Gastrocnemius medialis (tissue), 4 donors: ENCODE data around the gene OR13G1. TPM values are rescaled to one million over a fixed set of nuclear protein-coding genes. Genes with fewer than 3 reads are reported as not detected.

Experiments used
- ATAC-seq, 2 donors: fragments of 150-250 bp; one replicate each; pipeline ENCODE4 v1.9.1; 2016
- DNase-seq, 2 donors: peaks; one replicate each; pipeline ENCODE4 v3.0.0-alpha.2; 2019
- H3K27ac ChIP-seq, 4 donors: fragments of 200-600 bp; sonication (generic); 1 replicate in 1 of 4; 2 replicates in 3 of 4; pipeline ENCODE4 v1.5.1; 2016 to 2018; ENCODE audit warnings: mild to moderate bottlenecking in 2 of 4, moderate library complexity in 1 of 4
- H3K27me3 ChIP-seq, 3 donors: fragments of 200-600 bp; sonication (generic) in 2 of 3; 1 replicate in 1 of 3; 2 replicates in 2 of 3; pipeline versions ENCODE4 v1.5.1 to v1.6.0; 2016 to 2019; ENCODE audit warnings: mild to moderate bottlenecking in 1 of 3, moderate library complexity in 1 of 3
- H3K36me3 ChIP-seq, 2 donors: fragments of 200-600 bp; sonication (generic) in 1 of 2; one replicate each; pipeline ENCODE4 v1.5.1; 2017 to 2018
- H3K4me1 ChIP-seq, 2 donors: fragments of 200-600 bp; sonication (generic) in 1 of 2; one replicate each; pipeline ENCODE4 v1.5.1; 2016 to 2017; ENCODE audit warnings: mild to moderate bottlenecking in 2 of 2
- H3K4me3 ChIP-seq, 4 donors: fragments of 200-600 bp; sonication (generic) in 3 of 4; 1 replicate in 1 of 4; 2 replicates in 3 of 4; pipeline ENCODE4 v1.5.1; 2016 to 2019; ENCODE audit warnings: mild to moderate bottlenecking in 2 of 4
- H3K9me3 ChIP-seq, 3 donors: fragments of 200-600 bp; sonication (generic) in 2 of 3; 1 replicate in 1 of 3; 2 replicates in 2 of 3; pipeline ENCODE4 v1.5.1; 2016 to 2019
- POLR2A ChIP-seq, 2 donors: fragments of 450-650 bp; IDR thresholded peaks; one replicate each; pipeline ENCODE4 v1.6.1; 2017; ENCODE audit warnings: antibody characterized with exemption in 2 of 2, mild to moderate bottlenecking in 2 of 2, moderate library complexity in 2 of 2
- in situ Hi-C, 4 donors: fragments of 200-750 bp; cut with MboI; loops; one replicate each; pipeline versions ENCODE4 v1.15.0 to v1.8.0; 2017; ENCODE audit warnings: low sequenced_read_pairs in 4 of 4
- intact Hi-C: fragments of 100-400 bp; cut with DNase I; formaldehyde crosslinking; loops from one replicate; pipeline ENCODE4 v1.15.1; 2023; ENCODE audit warnings: low total_unique reads
- total RNA-seq, 4 donors: library from RNA; depleted of rRNA; stranded (reverse); fragments of >200 nt; gene quantifications; one replicate each; pipeline versions ENCODE4 v1.1.0 to v1.2.3, GENCODE V29; 2016
- TF ChIP-seq, protein P1 (sequence below), 5 experiments: fragments of 450-650 bp in 3 of 5; fragments of 200-600 bp in 2 of 5; sonication (generic) in 2 of 5; IDR thresholded peaks in 4 of 5; conservative IDR thresholded peaks in 1 of 5; 1 replicate in 4 of 5; 2 replicates in 1 of 5; pipeline ENCODE4 v1.5.1; 2016 to 2019; ENCODE audit warnings: antibody characterized with exemption in 5 of 5, mild to moderate bottlenecking in 3 of 5, moderate library complexity in 3 of 5

The OR13G1 gene
- total RNA-seq, 4 donors from 2014 or later, result not detected

DNA sequence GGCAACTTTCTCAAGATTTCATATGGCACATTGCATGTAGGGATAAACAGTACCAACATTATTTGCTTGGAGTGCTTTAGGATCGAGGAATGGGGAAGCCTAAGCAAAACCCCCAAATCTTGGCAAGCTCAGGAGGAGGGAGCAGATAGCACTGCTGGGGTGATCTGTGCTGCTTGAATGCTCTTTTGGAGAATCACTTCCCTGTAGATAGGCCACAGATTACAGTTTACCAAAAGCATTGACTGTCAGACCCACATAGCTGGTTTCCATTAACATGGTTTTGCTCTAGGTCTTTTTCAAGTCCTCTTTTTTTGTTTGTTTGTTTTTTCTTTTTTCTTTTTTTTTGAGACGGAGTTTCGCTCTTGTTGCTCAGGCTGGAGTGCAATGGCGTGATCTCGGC lies 36.8 kb downstream of the OR13G1 start:
- TF ChIP-seq, protein P1, sequence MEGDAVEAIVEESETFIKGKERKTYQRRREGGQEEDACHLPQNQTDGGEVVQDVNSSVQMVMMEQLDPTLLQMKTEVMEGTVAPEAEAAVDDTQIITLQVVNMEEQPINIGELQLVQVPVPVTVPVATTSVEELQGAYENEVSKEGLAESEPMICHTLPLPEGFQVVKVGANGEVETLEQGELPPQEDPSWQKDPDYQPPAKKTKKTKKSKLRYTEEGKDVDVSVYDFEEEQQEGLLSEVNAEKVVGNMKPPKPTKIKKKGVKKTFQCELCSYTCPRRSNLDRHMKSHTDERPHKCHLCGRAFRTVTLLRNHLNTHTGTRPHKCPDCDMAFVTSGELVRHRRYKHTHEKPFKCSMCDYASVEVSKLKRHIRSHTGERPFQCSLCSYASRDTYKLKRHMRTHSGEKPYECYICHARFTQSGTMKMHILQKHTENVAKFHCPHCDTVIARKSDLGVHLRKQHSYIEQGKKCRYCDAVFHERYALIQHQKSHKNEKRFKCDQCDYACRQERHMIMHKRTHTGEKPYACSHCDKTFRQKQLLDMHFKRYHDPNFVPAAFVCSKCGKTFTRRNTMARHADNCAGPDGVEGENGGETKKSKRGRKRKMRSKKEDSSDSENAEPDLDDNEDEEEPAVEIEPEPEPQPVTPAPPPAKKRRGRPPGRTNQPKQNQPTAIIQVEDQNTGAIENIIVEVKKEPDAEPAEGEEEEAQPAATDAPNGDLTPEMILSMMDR (IDR thresholded peaks at IDR 0.05 in 4 of 5, conservative IDR thresholded peaks at IDR 0.05 in 1 of 5), result no peak
- no peak for TF ChIP-seq POLR2A (IDR thresholded peaks at IDR 0.05)
- Histone ChIP-seq H3K27me3 (no peaks in the 10 kb centered on the region), H3K36me3 (no peaks in the 10 kb centered on the region), H3K4me3 (no peak overlapping the region), H3K27ac (no peak overlapping the region), H3K4me1 (no peaks in the 10 kb centered on the region), H3K9me3 (no peaks in the 10 kb centered on the region)
- DNase-seq, result no peak
- intact Hi-C loops, result no loop called here
- in situ Hi-C loops, result no loop called here
- ATAC-seq, result no peak

DNA sequence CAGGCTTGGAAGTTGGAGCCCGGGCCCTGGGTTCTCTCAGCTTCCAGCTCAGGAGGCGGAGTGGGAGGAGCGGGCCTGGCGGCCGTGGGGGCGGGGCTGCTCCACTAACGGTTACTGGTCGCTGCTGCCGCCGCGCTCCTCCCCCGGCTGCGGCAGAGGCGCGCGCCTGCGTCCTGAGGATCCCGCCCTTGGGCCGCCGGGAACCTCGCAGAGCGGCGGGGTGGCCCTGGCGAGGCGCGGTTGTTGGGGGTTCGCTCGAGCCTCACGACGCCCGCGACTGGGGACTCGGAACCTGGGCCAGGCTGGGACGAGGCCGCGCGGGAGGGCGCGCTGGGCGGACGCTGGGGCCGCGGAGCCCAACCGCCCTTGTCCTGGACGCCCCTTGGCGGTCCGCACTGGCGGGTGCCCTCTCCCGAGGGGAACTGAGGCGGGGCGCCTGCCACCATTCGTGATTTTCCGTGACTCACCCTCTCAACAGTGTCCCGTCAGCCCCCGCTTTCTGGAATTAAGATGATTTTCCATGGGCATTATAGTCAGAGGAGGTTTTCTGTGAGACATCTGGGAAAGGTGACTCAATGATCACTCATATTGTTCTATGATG lies 40.1 kb downstream of the OR13G1 start:
- Histone ChIP-seq H3K27ac (peak overlapping the region in 1 of 4 donors; percentile 31), H3K4me1 (no peaks in the 10 kb centered on the region), H3K27me3 (no peaks in the 10 kb centered on the region), H3K36me3 (no peaks in the 10 kb centered on the region), H3K9me3 (no peaks in the 10 kb centered on the region), H3K4me3 (peak overlapping the region; percentile 19 to 34 (median 29))
- peak in 1 of 2 donors; percentile 11 for ATAC-seq
- in situ Hi-C loops (no loop called here), intact Hi-C loops (no loop called here)
- peak in 1 of 2 donors; percentile 25 for TF ChIP-seq POLR2A (IDR thresholded peaks at IDR 0.05)
- TF ChIP-seq, protein P1 (IDR thresholded peaks at IDR 0.05 in 4 of 5, conservative IDR thresholded peaks at IDR 0.05 in 1 of 5), result no peak
- peak; percentile 20 to 23 for DNase-seq

GRCh38 chr1:247638781-247639180 lies 40.8 kb downstream of the OR13G1 start:
- Histone ChIP-seq H3K9me3 (no peaks in the 10 kb centered on the region), H3K4me3 (peak overlapping the region in 1 of 4 donors; percentile 34), H3K27ac (no peak overlapping the region), H3K36me3 (no peaks in the 10 kb centered on the region), H3K4me1 (no peaks in the 10 kb centered on the region), H3K27me3 (no peaks in the 10 kb centered on the region)
- intact Hi-C loops, result no loop called here
- DNase-seq, result no peak
- no peak for ATAC-seq
- no peak for TF ChIP-seq POLR2A (IDR thresholded peaks at IDR 0.05)
- TF ChIP-seq, protein P1 (IDR thresholded peaks at IDR 0.05 in 4 of 5, conservative IDR thresholded peaks at IDR 0.05 in 1 of 5), result no peak
- in situ Hi-C loops, result no loop called here

DNA sequence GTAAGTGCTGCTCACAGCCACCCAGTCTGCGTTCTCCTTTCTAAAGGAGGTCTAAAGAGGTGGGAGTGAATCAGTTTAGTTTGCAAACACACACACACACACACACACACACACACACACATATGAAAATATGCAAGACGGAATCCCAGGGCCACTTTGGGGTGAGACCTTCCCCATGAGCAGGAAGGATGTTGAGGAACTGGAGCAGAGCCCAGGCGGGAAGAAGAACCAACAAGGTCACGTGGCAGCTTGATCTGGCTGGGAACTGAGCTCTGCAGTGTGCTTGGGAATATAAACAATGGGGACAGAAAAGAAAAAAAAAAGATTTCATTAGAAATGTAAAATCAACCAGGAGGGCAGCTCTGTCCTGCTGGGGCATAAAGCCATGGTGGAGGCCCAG lies 41.5 kb downstream of the OR13G1 start:
- Histone ChIP-seq H3K27ac (no peak overlapping the region), H3K4me3 (no peak overlapping the region), H3K27me3 (no peaks in the 10 kb centered on the region), H3K9me3 (no peaks in the 10 kb centered on the region), H3K4me1 (no peaks in the 10 kb centered on the region), H3K36me3 (no peaks in the 10 kb centered on the region)
- ATAC-seq (no peak), DNase-seq (no peak)
- TF ChIP-seq, protein P1 (IDR thresholded peaks at IDR 0.05 in 4 of 5, conservative IDR thresholded peaks at IDR 0.05 in 1 of 5), result no peak
- no peak for TF ChIP-seq POLR2A (IDR thresholded peaks at IDR 0.05)
- in situ Hi-C loops, result no loop called here
- intact Hi-C loops, result no loop called here

- intact Hi-C loops (no loop called here), in situ Hi-C loops (no loop called here)
- no peaks in the 10 kb centered on the region for H3K4me1 ChIP-seq
- DNase-seq (no peak), ATAC-seq (no peak)
- H3K27me3 ChIP-seq, result no peaks in the 10 kb centered on the region
- no peaks in the 10 kb centered on the region for H3K36me3 ChIP-seq
- TF ChIP-seq, protein P1 (IDR thresholded peaks at IDR 0.05 in 4 of 5, conservative IDR thresholded peaks at IDR 0.05 in 1 of 5), result no peak
- TF ChIP-seq POLR2A (IDR thresholded peaks at IDR 0.05), result no peak
- H3K27ac ChIP-seq, result no peak overlapping the region
- H3K9me3 ChIP-seq, result no peaks in the 10 kb centered on the region
- no peak overlapping the region for H3K4me3 ChIP-seq
Observed at GRCh38 chr1:247627951-247628350, 51.6 kb downstream of the OR13G1 start.
